Immature natural killer cell (primary cell): ENCODE results near the gene ILDR2. TPM values are rescaled to one million over a fixed set of nuclear protein-coding genes. Genes with fewer than 3 reads are reported as not detected.
A peak's percentile ranks its signal among the peaks of the same experiment; 100 is the strongest.
"Not testable (repeated sequence)": the region's sequence is repeated elsewhere in the genome, so short reads cannot be mapped to it uniquely, and the experiment has no call there.

ENCODE experiments used
- DNase-seq, 3 donors: peaks; one replicate each; pipeline ENCODE4 v3.0.0; 2022; ENCODE audit warnings: mixed read lengths in 1 of 3
- H3K27ac Mint-ChIP-seq, 6 donors: one replicate each; pipeline ENCODE4 v1.8.0; 2020; ENCODE audit warnings: mixed read lengths in 6 of 6, mild to moderate bottlenecking in 5 of 6, inconsistent platforms in 4 of 6, moderate library complexity in 3 of 6
- H3K27me3 Mint-ChIP-seq, 3 donors: one replicate each; pipeline ENCODE4 v1.8.0; 2020 to 2021; ENCODE audit warnings: low read depth in 3 of 3, mild to moderate bottlenecking in 3 of 3, mixed read lengths in 3 of 3, moderate library complexity in 3 of 3, inconsistent platforms in 1 of 3
- H3K36me3 Mint-ChIP-seq, 3 donors: one replicate each; pipeline ENCODE4 v1.8.0; 2020; ENCODE audit warnings: mixed read lengths in 3 of 3, inconsistent platforms in 2 of 3, mild to moderate bottlenecking in 2 of 3
- H3K4me1 Mint-ChIP-seq, 2 donors: one replicate each; pipeline ENCODE4 v1.8.0; 2020; ENCODE audit warnings: inconsistent platforms in 2 of 2, mild to moderate bottlenecking in 2 of 2, mixed read lengths in 2 of 2, moderate library complexity in 1 of 2
- H3K4me3 Mint-ChIP-seq, 5 donors: one replicate each; pipeline ENCODE4 v1.8.0; 2020; ENCODE audit warnings: mild to moderate bottlenecking in 5 of 5, mixed read lengths in 5 of 5, inconsistent platforms in 3 of 5, moderate library complexity in 3 of 5
- H3K9me3 Mint-ChIP-seq, 6 donors: one replicate each; pipeline ENCODE4 v1.8.0; 2020; ENCODE audit warnings: mild to moderate bottlenecking in 6 of 6, mixed read lengths in 6 of 6, inconsistent platforms in 4 of 6, moderate library complexity in 3 of 6
- polyA plus RNA-seq, 3 donors: library from polyadenylated mRNA; unstranded; fragments of 300-500 nt; fragmentation: Illumina TruSeq; gene quantifications; one replicate each; pipeline ENCODE4 v1.2.3, GENCODE V29; 2021

Gene ILDR2
- polyA plus RNA-seq, 3 donors from 2014 or later, result 1.9 TPM; not detected in 2

DNA sequence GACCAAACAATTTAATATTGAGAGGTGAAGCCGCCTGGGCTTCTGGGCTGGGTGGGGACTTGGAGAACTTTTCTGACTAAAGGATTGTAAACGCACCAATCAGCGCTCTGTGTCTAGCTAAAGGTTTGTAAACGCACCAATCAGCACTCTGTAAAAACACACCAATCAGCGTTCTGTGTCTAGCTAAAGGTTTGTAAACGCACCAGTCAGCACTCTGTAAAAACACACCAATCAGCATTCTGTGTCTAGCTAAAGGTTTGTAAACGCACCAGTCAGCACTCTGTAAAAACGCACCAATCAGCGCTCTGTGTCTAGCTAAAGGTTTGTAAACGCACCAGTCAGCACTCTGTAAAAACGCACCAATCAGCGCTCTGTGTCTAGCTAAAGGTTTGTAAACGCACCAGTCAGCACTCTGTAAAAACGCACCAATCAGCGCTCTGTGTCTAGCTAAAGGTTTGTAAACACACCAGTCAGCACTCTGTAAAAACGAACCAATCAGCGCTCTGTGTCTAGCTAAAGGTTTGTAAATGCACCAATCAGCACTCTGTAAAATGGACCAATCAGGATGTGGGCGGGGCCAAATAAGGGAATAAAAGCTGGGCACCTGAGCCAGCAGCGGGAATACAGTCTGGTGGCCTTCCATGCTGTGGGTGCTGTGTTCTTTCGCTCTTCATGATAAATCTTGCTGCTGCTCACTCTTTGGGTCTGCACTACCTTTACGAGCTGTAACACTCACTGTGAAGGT lies 97.0 kb downstream of the ILDR2 start:
- not testable (repeated sequence) for H3K27me3 Mint-ChIP-seq, H3K27ac Mint-ChIP-seq, H3K4me3 Mint-ChIP-seq

DNA sequence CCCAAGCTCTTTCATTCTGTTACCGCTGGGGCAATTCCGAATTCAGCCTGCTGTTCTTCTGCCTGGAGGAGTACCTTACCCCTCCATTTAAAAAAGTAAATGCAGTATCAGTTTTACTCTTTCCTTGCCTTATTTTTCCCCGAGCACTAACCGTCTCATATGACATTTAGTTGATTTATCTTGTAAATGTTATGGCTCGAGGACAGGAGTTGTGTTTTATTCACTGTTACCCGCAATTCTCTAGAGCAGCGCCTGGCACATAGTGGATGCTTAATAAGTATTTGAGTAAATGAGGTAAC lies 98.9 kb downstream of the ILDR2 start:
- DNase-seq, result no peak
- Mint-ChIP-seq H3K4me3 (peak overlapping the region; percentile 93 to 99 (median 96)), H3K27ac (peak overlapping the region; percentile 92 to 98 (median 98)), H3K36me3 (peaks cover 0 to 4% (median 0%) of the 10 kb centered on the region in 3 donors), H3K4me1 (peaks cover 37 to 58% of the 10 kb centered on the region in 2 donors), H3K9me3 (no peaks in the 10 kb centered on the region), H3K27me3 (peaks cover 3 to 7% (median 7%) of the 10 kb centered on the region in 3 donors)

More for the DNA sequence above, 97.0 kb downstream of the ILDR2 start:
- DNase-seq, H3K9me3 Mint-ChIP-seq, H3K36me3 Mint-ChIP-seq: not testable (repeated sequence)
- peaks cover 30 to 40% of the 10 kb centered on the region in 2 donors for H3K4me1 Mint-ChIP-seq

DNA sequence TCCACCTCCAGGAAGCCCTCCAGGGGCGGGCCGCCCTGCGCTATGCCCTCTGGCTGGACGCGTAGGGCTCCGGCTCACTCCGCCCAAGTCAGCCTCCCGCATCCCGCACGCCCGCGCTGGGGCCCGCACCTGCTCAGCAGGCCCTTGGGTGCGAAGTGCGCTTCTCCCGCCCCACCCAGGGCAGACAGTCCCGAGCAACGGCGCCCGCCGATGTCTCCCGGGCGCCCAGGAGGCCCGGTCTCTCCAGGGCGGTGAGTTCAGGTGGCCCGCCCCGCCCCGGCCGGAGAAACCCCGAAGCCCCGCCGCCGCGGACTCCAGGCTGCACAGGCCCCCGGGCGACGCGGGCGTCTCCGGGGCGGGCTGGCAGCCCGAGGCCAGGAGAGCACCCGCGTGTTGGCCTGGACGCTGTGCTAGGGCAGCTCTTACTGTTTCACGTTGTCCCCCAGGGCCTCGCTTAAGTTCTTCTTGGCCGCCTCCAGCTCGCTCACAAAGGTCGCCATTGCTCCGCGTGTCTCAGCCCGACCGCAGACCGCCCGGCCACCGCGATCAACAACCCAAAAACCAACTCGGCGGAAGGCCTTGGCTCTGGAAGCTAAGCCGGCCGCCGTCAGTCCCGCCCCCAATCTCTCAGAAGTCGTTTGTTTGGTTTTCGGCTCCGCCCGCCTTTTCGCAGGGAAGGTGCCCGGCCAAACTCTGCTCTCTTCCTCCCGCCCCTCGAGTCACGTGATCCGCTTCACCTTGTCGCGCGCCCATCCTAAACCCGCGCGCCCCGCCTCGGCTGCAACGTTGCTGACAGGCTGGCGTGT lies 99.4 kb downstream of the ILDR2 start, which contains the start of gene TADA1:
Gene TADA1 (minus strand): TSS at position 531 of the 806 bp plus-strand sequence. CDS start 31 bp downstream, at position 500.
- peak; percentile 96 to 97 (median 96) for DNase-seq
- Mint-ChIP-seq H3K9me3 (no peaks in the 10 kb centered on the region), H3K36me3 (peaks cover 0 to 4% (median 0%) of the 10 kb centered on the region in 3 donors), H3K4me3 (peak within 1 kb of the TSS; percentile 93 to 99 (median 96)), H3K4me1 (peaks cover 37 to 64% of the 10 kb centered on the region in 2 donors), H3K27ac (peak within 1 kb of the TSS; percentile 92 to 98 (median 98)), H3K27me3 (peaks cover 3 to 7% (median 7%) of the 10 kb centered on the region in 3 donors)

DNA sequence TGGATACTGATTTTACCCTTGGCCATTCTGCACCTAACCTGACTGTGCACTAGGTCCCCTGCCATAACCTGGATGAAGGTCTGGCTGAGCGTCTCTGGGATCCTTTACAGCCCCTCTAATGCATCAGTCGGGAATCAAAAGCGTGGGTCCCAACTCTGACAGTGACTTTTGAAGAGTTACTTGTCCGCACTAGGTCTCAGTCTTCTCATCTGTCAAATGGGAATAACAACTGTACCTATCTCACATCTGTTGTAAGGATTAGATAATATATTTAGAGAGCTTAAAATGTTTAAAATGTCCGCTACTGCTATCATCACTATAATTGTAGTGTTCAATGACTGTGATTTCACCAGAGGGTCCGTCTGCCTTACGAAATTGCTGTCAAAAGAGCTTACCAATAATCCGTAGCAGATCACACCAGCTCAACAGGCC lies 100.0 kb downstream of the ILDR2 start:
- DNase-seq, result no peak
- Mint-ChIP-seq H3K36me3 (peaks cover 0 to 4% (median 0%) of the 10 kb centered on the region in 3 donors), H3K27ac (peak overlapping the region; percentile 76 to 92 (median 84)), H3K4me3 (peak overlapping the region; percentile 81 to 90 (median 86)), H3K4me1 (peaks cover 37 to 66% of the 10 kb centered on the region in 2 donors), H3K27me3 (peaks cover 3 to 7% (median 7%) of the 10 kb centered on the region in 3 donors), H3K9me3 (no peaks in the 10 kb centered on the region)

DNA sequence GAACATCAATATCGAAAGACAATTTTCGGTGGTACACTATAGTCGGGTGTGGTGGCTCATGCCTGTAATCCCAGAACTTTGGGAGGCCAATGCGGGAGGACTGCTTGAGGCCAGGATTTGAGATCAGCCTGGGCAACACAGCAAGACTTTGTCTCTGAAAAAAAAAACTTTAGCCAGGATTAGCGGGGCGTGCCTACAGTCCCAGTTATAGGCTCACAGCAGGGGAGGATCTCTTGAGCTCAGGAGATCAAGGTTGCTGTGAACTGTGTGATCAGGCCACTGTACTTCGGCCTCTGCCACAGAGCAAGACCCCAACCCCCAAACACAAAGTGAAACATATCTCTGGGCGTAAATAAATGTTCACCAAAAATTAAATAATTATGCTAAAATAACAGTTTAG lies 100.9 kb downstream of the ILDR2 start:
- Mint-ChIP-seq H3K27ac (no peak overlapping the region), H3K4me1 (peaks cover 40 to 74% of the 10 kb centered on the region in 2 donors), H3K36me3 (peaks cover 0 to 4% (median 0%) of the 10 kb centered on the region in 3 donors), H3K27me3 (peaks cover 3 to 7% (median 4%) of the 10 kb centered on the region in 3 donors), H3K4me3 (peak overlapping the region in 3 of 5 donors; percentile 18 to 55 (median 35)), H3K9me3 (no peaks in the 10 kb centered on the region)
- DNase-seq, result no peak

DNA sequence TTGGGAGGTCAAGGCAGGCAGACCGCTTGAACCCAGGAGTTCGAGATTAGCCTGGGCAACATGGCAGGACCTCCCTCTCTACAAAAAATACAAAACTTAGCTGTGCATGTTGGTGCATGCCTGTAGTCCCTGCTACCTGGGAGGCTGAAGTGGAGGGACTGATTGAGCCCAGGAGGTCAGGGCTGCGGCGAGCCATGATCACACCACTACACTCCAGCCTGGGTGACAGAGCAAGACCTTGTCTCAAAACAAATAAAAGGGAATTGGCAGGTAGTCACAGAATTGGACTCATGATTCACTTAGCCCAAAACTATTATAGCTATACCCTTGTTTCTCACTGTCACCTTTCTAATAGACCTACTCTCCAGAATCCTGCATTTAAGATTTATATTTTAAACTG lies 104.8 kb downstream of the ILDR2 start:
- H3K4me1 Mint-ChIP-seq, result peaks cover 29 to 62% of the 10 kb centered on the region in 2 donors
- H3K27me3 Mint-ChIP-seq, result peaks cover 0 to 2% (median 0%) of the 10 kb centered on the region in 3 donors
- no peak overlapping the region for H3K4me3 Mint-ChIP-seq
- no peaks in the 10 kb centered on the region for H3K9me3 Mint-ChIP-seq
- H3K36me3 Mint-ChIP-seq, result peaks cover 4 to 15% (median 6%) of the 10 kb centered on the region in 3 donors
- no peak for DNase-seq
- peak overlapping the region in 1 of 6 donors; percentile 24 for H3K27ac Mint-ChIP-seq

DNA sequence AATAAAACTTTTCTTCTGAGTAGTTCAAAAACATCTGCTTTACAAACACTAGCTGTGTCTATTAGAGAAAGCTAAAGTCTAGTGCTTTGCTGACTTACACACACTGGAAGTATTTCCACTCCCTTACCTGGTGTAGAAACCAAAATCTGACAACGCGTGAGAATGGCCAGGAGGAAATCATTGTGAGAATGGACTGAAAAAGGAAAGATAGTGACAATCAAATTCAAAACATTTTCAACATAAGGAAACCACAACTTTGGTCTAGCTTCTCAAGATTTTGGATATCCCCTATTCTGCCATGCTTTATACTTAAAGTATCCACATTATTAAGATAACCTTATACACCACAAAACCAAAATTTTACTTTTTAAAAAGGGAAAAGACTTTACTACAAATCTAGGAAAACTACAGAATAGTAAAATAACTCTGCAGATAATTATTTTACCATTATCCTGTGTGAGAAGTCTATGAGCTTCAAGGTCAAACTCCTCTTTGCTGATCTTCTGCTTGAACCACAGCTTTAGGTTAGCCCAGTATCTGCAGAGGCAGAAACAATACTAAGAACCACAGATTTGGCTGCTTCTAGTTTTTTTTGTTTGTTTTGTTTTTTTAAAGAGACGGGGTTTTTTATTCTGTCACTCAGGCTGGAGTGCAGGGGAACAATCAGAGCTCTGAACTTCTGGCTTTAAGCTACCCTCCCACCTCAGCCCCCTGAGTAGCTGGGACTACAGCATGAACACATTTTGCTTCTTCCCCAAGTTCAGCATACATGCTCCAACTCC lies 105.8 kb downstream of the ILDR2 start:
- H3K36me3 Mint-ChIP-seq, result peaks cover 8 to 15% (median 10%) of the 10 kb centered on the region in 3 donors

DNA sequence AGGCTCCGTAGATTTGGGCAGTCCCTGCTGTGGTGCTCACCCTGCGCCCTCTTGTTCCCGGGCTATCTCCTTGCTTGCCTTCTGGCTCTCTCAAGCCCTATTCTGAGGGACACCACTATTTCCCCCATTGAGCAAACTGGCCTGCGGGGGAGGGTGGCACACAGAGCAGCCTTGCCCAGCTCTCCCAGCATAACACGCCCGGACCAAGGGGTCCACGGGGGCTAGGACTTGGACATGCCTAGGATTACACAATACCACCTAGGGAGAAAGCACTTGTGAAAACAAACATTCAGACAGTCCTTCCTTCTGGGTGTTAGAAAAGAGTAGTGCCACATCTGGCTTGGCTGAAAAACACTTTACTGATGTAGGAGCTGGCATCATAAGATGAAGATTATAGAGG lies 106.7 kb downstream of the ILDR2 start:
- Mint-ChIP-seq H3K36me3 (peaks cover 13 to 19% (median 14%) of the 10 kb centered on the region in 3 donors), H3K27me3 (peaks cover 0 to 2% (median 0%) of the 10 kb centered on the region in 3 donors), H3K4me1 (peaks cover 16 to 47% of the 10 kb centered on the region in 2 donors), H3K27ac (no peak overlapping the region), H3K9me3 (no peaks in the 10 kb centered on the region), H3K4me3 (no peak overlapping the region)
- no peak for DNase-seq

More for the DNA sequence above, 105.8 kb downstream of the ILDR2 start:
- H3K4me3 Mint-ChIP-seq, result no peak overlapping the region
- no peak for DNase-seq
- peak overlapping the region in 3 of 6 donors; percentile 34 to 40 (median 37) for H3K27ac Mint-ChIP-seq
- peaks cover 20 to 51% of the 10 kb centered on the region in 2 donors for H3K4me1 Mint-ChIP-seq
- H3K27me3 Mint-ChIP-seq, result peaks cover 0 to 2% (median 0%) of the 10 kb centered on the region in 3 donors
- H3K9me3 Mint-ChIP-seq, result no peaks in the 10 kb centered on the region

DNA sequence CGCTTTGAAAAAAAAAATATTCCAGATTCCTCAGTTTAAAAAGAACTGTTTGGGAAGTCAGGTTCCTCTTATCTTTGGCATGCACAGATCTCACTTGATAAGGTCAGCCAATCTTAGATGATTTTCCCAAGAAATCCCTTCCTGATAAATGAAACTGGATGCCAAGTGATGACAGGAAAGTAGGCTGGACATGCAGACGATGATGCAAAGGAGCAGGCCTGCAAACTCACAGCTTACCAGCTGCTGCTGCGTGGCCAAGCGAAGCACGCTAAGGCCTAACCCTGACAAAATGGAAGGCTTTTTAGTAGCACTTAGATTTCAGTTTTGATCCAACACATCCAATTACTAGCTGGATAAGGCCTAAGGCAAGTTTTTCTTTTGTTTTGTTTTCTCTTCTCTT lies 109.4 kb downstream of the ILDR2 start:
- Mint-ChIP-seq H3K27ac (no peak overlapping the region), H3K36me3 (peaks cover 14 to 28% (median 25%) of the 10 kb centered on the region in 3 donors), H3K9me3 (no peaks in the 10 kb centered on the region), H3K27me3 (no peaks in the 10 kb centered on the region), H3K4me1 (peaks cover 7 to 20% of the 10 kb centered on the region in 2 donors), H3K4me3 (no peak overlapping the region)
- DNase-seq, result no peak

DNA sequence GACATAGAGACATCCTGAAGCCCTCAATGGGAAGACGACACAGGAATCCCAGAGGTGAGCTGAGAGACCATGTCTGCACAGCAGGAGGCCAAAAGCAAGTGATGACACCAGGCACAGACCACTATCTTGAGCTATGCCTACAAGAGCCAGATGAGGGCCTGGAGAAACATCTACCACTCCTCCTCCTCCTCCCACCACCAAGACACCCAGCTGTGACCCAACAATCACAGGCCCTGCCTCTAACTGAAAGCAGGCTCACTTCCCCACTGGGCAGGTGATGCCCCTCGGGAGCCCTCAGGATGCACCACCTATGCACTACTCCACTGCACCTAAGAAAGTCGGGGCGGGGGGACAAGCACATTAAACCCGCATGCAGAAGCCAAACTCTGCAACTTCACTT lies 115.7 kb downstream of the ILDR2 start:
- Mint-ChIP-seq H3K27ac (no peak overlapping the region), H3K27me3 (no peaks in the 10 kb centered on the region), H3K4me3 (no peak overlapping the region), H3K36me3 (peaks cover 11 to 35% (median 32%) of the 10 kb centered on the region in 3 donors), H3K9me3 (no peaks in the 10 kb centered on the region), H3K4me1 (peaks cover 0 to 3% of the 10 kb centered on the region in 2 donors)
- DNase-seq, result no peak

DNA sequence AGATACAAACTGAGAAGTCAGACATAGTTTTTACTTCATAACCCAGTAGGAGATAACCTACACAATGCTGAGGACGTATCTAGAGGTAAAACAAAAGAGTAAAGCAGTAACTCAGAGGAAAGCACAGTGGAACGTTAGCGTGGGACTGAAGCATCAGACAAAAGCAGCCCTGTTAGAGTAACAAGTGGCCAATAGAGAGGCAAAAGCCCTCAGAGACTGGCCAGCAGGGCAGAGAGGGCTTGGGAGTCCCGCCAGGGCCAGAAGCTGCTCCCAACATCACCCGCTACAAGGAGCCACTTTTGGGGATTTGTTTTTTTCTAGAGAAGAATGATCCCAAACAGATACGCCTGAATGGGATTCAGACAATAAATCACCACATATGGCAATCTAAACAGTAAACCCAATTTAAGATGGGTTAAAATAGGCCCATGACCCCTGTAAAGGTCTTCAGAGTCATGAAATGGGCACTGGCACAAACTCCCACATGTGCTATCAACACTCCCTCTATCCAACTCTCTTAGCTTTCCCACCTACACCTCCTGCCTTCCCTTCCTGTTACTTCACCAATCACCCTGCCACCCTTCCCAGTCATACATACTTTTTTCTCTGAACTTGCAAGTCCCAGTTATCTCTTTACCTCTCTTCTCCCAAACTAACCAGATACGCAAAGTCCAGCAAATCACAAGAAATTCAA lies 116.5 kb downstream of the ILDR2 start:
- H3K27ac Mint-ChIP-seq, result peak overlapping the region in 3 of 6 donors; percentile 8 to 72 (median 31)
- DNase-seq, result no peak
- no peaks in the 10 kb centered on the region for H3K9me3 Mint-ChIP-seq
- peaks cover under 1 to 9% of the 10 kb centered on the region in 2 donors for H3K4me1 Mint-ChIP-seq
- H3K4me3 Mint-ChIP-seq, result no peak overlapping the region
- H3K36me3 Mint-ChIP-seq, result peaks cover 7 to 36% (median 26%) of the 10 kb centered on the region in 3 donors
- no peaks in the 10 kb centered on the region for H3K27me3 Mint-ChIP-seq
